ENCODE measurements around the gene ATP10A.

GRCh38 chr15:25852661-25853524, 10.2 kb downstream of the ATP10A start:
- no peak for TF ChIP-seq CTCF (IDR thresholded peaks at IDR 0.05 in 2 of 3, conservative IDR thresholded peaks at IDR 0.05 in 1 of 3; ENCODE audit: insufficient read depth in 2 of 3, low read depth in 1 of 3, low read length in 3 of 3)
- TF ChIP-seq GTF2F1 (IDR thresholded peaks at IDR 0.05; ENCODE audit: low read depth, low read length) = no peak
- TF ChIP-seq ZNF174 (CRISPR knock-in tag; IDR thresholded peaks at IDR 0.05) = no peak
- TF ChIP-seq POU5F1 (IDR thresholded peaks at IDR 0.05; ENCODE audit: borderline replicate concordance, low read depth, low read length, partially characterized antibody) = no peak
- TF ChIP-seq SP1 (CRISPR knock-in tag; IDR thresholded peaks at IDR 0.05) = no peak
- no peak for TF ChIP-seq NBN (IDR thresholded peaks at IDR 0.05; ENCODE audit: low read depth)
- TF ChIP-seq KDM1A (IDR thresholded peaks at IDR 0.05) = no peak
